HG02885 (cell line): Measurements from ENCODE around the gene SOX9.
A peak's percentile ranks its signal among the peaks of the same experiment; 100 is the strongest.

Experiments used
- ATAC-seq: cut with Tn5 transposase; IDR thresholded peaks from one replicate; pipeline ENCODE4 v1.9.1; 2021; ENCODE audit warnings: mild to moderate bottlenecking; ENCODE audit not compliant: unreplicated experiment, poor library complexity

SOX9 gene

DNA sequence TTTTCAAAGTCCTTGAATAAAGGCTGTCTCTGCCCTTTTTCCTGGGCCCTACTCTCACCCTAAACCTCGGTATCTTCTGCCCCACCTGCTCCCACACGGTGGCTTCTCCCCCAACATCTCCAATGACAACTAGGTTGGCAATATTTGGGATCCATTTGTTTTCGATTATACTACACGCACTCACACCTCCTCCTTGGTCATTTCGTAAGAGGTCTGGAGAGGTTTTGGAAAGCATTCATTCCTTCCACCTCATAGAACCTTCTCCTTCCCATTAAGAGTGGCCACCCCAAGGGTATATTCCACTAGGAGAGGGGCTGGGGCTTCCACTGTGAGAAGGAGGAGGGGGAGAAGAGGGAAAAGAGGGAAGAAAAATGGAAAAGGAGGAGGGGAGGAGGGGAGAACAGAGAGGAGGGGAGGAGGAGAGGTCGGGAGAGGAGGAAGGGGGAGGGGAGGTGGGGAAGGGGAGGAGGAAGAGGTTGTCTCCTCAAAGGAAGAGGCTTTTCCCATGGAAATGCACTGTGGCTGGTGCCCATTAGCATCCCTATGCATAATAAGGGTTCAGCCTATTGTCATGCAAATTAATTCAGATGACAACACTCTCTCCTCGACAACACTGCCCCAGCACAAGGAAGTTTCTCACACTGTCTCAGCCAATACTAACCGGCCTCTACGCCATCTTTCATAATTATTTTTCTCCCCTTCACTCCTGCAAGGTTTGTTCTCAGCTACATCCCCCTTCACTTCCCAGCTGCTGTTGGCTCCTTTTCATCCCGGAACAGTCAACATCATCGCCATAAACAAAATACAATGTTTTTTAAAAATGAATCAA, 30.0 kb downstream of the SOX9 start:
- no peak for ATAC-seq

DNA sequence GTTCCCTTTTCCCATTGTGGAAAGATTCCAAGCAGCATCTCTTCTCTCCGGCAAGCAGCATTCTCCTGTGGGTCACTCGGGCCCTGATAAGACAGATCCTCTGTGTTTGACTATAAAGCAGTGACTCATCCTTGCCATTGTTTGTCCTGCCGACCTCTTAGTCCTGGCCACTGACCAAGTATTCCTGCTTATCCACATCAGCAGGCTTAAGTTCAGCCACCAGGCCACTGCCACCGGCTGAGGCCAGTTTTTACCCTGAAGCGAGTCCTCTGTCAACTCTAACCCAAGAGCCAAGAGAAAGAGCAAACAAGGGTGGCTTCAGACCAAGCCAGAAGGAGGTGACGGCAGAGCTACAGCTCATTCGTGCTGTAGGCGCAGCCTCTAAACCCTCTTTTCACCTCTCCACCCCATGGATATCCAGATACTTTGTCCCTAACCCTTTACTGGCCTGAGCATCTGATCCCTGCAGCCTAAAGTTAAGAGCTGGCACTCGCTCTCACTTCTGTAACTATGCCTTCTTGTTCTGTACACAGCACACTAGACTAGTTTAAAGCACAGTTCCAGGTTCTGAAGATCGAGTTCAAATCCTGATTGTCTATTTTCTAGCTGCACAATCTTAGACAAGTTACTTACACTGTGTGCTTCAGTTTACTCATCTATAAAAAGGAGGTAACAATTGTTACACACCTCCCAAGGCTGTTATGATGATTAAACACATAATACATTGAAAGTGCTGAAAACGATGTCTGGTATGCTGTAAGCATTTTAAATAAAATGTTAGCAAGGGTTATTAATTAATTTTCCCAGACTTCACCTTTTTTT, 31.0 kb downstream of the SOX9 start:
- no peak for ATAC-seq

DNA sequence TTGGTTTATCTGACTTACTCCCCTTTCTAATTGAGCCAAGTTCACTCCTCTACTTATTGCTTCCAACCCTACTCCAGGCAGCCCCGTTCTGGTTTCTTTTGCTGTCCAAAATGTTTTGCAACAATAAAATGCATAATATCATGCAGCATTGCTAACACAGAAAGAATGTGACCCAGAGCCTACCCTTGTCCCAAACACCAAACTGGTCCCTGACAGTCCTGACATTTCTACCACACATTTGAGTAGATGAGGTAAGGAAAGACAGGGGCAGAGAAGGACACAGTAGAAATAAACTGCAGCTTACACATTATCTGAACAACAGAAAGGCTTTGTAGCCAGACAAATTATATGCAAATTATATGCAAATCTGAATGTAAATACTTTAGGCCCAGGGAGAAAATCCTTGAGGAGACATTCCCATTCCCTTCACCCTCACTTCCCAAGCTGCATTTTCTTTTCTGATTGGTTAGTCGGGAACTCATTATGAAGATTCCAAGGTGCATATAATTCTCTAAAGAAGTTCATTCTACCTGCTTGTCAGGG, 31.6 kb downstream of the SOX9 start:
- ATAC-seq, result no peak

- no peak for ATAC-seq
Measured at GRCh38 chr17:72158895-72159885, 38.4 kb downstream of the SOX9 start.

DNA sequence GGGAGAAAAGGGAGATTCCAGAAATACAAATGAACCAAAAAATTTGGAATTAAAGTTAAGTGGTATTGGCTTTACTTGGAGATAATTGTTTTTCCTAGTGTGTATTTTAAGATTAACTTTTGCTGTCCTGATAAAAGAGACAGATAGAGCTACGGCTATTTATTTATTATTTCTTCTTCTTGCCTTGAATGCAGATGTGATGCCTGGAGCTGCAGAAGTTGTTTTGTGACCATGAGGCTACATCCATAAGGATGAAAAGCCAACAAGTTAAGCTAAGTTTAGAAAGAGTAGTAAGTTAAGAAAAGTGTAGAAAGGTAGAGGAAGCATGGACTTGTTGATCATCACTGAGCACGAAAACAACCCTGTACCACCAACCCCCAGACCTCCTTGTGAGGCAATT, 41.7 kb downstream of the SOX9 start:
- ATAC-seq, result no peak

DNA sequence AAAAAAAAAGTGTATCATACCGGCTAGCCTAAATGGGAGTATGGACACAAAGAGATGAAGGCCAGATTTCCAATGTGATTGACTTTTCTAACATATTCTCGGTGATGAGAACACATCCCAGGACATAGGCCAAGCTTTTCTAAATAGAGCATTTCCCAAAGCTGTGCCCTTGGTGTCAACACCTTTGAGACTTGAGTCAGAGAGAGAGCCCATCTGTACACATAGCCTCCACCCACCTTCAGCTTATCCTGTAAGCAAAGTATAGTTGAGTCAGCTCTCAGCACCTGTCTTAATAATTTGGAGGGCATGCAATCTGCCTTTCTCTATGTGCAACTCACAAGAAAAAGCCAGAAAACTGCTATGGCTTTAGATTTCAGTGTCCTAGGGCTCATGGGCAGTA, 42.7 kb downstream of the SOX9 start:
- ATAC-seq, result no peak

- no peak for ATAC-seq
Measured at GRCh38 chr17:72164158-72164739, 43.4 kb downstream of the SOX9 start.

DNA sequence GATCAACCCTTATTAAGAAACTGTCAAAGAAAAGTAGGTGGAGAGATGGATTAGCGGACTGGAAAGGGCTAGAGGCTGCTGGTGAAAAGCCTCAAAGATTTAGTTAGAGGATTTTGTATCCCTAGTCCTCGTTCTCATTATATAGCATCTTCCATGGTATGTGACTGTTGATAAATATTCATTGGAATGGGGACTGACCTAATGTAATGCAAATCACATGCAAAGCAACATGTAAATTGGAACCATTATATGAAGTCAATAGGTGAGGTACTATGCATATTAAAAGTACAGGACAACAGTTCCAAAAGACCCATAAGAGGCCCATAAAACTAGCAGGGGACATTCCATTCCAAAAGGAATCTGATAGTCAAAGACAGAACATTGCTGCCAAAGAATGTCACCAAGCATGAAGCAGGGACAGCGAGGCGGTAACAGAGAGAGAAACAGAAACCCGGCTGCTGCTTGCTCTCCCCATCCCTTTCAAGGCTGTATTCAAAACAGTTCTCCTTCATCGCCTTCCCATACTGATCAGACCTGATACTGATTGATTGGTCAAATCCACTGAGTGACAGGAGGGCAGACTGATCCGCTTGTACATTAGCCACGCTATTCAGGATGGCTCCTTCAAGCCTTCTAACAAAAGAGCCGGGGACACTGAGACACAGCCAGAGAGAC, 44.5 kb downstream of the SOX9 start:
- no peak for ATAC-seq

DNA sequence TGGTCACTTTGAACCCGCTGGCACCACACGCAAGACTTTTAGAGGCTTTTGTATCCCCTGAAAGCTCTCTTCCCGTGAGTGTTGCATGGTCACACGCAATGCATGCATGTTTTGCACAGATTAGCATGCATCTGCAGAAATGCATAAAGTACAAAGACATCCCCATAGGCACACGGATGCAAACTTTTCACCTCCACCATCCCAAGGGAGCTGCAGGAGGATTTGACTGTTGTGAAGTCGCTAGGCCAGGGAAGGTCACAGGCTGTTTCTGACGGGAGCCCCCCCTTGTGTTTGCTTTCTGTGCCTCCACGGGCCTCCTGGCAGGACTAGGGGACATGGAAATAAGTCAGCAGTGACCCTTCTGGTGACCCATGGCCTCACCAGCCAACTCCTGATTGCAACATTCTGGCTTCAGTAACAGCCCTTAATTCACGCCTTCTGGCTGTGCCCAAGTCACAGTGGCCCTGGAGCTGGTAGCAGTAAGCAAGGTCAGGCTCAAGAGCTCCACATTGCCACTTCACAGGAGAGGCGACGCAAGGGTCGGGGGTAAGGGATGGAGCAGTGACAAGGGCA, 45.1 kb downstream of the SOX9 start:
- ATAC-seq, result no peak

DNA sequence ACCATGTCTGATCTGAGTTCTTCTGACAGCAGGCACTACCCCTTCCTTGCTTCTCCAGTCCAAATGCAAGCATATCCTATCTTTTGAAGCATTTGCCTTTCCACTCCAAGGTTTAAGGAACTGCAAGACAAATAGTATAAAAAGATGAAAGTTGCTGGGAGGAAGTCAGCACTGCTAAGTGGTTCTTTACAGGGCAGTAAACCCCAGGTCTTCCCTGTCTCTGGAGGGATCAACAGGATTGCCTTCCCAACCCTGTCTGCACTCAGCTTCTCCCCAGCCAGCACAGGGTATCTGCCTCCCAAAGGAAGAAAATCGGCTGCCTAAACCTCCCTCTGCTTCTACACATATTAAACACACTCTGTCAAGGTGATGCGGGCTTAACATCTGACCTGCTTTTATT, 46.8 kb downstream of the SOX9 start:
- ATAC-seq, result no peak

- ATAC-seq, result peak; percentile 48
Measured at GRCh38 chr17:72169823-72170222, 49.0 kb downstream of the SOX9 start.

DNA sequence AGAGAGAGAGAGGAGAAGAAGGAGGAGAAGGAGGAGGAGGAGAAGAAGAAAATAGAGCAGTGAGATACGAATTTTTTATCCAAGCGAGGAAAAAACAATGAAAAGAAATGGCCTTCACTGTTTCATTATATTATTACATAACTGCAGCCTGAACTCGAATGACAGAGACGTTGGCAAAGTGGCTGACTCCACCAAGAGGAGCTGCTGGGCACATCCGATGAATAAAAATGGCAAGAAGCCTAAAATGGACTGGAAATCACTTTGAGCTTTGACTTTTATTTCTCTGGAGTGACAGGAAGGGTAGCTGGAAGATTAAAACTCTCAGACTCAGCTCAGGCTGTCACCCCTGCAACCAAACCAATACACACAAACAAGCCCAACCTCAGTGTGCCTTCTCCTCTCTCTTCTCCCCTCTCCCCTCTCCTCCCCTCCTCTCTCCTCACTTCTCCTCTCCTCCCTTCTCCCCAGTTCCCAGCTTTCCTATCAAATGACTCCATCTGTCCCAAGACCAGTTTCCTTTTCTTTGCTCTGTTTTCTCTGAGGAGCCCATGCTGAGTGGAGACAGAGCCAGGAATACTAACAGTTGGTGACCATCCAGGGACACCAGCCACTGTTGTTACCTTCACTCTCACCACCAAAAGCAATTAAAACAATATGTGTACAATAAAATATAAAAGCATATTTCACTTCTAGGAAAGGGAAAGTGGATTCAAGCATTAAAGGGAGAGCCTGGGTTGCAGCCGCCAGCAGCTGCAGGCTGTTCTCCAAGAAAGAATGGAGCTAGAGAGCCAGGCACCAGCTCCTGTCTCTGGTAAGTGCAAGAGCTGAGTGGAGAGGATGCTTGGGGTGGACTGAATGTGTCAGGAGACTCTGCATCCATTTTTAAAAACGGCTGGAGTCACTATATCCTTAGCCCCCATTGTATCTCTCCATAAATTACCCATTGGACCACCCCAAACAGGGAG, 51.2 kb downstream of the SOX9 start:
- no peak for ATAC-seq

DNA sequence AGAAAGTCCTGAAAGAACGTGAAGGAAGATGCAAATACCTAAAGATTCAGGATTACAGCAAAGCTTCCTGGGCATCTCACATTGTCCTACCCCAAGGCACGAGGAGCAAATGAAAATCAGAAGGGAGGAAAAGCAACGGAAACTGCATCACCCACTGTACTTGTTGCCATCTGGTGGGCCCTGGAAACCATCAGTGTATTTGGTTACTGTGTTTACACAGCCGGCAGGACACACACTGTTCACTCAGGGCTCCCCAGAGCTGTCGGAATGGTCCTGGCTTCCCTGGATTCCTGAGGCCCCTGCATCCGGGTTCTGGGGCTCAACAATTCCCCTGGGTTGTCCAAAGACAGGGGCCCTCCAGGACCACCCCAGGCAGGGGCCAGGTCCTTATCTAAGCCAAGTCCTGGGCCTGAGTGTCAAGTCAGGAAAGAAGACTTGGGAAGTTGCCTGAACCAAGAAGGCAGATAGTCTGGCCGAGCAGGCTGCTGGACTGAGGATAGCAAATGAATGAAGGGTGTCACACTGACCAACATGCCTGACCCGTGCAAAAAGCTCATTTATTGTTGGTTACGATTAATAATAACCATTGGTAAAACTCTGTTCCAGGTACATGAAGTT, 52.8 kb downstream of the SOX9 start:
- no peak for ATAC-seq

DNA sequence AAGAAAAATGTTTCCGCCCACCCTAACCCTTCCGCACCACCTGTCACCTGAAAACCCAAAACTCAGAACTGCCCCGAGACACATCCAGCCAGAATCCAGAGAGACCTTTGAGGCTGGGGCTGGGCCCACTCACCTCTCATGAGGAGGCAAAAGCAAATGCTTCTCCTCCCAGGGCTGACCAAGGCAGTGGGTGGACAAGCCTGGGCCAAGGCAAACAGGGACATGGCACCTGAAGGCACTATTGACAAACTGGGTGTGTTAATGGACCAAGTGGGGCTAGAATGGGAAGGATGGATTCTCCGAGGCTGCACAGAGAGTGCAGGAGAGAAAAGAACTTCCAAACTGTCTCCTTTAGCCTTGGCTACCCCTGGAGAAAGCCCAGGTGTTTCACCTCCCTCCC, 54.4 kb downstream of the SOX9 start:
- ATAC-seq, result no peak
